Raji (cell line): ENCODE measurements around the gene CFAP46.

Source experiments
- POLR2A ChIP-seq: IDR thresholded peaks from 2 replicates; pipeline ENCODE4 v1.6.1; 2011; ENCODE audit warnings: low read depth, low read length, control low read depth; ENCODE audit not compliant: insufficient read depth

CFAP46 gene

GRCh38 chr10:132827423-132827789, 115.0 kb downstream of the CFAP46 start:
- TF ChIP-seq POLR2A = no peak

- TF ChIP-seq POLR2A = no peak
Measured at GRCh38 chr10:132826524-132827422, 115.6 kb downstream of the CFAP46 start.

DNA sequence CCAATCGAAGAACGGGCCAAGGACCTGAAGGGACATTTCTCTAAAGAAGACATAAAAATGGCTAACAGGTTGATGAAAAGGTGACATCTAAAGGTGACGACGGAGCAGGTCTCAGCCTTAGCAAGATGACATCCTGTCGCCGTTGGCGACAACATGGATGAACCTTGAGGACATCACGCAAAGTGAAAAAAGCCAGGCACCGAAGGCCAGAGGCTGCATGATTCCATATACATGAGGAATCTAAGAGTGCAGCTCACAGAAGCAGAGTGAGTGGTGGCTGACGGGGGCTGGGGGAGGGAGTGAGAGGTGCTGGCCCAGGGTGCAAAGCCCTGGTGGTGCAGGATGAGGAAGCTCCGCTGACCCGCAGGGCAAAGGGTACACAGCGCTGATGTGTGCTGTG, 122.3 kb downstream of the CFAP46 start:
- no peak for TF ChIP-seq POLR2A

DNA sequence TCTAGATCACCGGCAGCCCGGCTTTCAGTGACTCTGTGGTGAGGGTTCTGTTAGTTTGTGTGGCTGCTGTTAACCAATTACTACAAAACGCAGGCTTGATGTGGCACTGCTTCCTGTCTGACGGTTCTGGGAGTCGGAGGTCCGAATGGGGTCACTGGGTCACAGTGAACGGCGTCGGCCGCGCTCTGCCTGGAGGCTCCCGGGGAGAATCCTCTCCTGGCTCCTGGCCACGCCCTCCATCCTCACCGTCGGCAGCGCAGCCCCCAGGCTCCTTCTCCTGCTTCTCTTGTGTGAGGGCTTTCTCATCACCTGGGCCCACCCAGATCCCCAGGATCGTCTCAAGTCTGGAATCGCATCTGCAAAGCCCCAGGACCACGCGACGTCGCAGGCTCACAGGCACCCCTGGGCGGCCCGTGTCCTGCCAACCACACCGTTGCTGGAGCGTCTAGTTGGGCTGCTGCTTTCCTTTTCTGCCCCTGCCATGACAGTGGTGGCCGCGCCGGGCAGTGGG, 124.6 kb downstream of the CFAP46 start:
- no peak for TF ChIP-seq POLR2A

GRCh38 chr10:132816718-132817117, 125.7 kb downstream of the CFAP46 start:
- no peak for TF ChIP-seq POLR2A

DNA sequence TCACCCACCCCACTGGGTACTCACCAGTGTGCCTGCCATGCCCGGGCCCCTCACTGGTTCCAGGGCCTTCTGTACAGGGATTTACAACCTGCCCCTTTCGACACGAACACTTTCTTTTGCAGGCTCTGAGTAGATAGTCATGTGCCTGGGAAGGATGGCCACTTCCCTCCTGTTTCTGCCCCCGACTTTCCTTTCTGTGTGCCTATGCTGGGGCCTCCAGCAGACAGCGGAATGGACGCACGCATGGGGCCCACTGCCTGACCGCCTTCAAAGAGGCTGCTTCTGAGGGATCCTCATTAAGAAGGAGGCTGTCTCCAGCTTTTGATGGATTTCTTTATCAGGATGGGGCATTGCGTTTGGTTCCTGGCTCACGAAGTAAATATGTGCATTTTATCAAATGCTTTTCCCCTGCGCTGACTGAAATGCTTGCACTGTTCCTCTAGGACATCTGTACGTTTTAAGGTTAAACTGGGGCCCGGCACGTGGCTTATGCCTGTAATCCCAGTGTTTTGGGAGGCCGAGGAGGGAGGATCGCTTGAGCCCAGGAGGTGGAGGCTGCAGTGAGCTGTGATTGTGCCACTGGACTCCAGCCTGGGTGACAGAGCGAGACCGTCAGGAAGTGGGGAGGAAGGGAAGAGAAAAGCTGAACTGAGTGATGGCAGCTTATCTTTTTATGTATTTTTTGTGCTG, 127.1 kb downstream of the CFAP46 start:
- TF ChIP-seq POLR2A = no peak

GRCh38 chr10:132814469-132814856, 127.9 kb downstream of the CFAP46 start:
- no peak for TF ChIP-seq POLR2A

DNA sequence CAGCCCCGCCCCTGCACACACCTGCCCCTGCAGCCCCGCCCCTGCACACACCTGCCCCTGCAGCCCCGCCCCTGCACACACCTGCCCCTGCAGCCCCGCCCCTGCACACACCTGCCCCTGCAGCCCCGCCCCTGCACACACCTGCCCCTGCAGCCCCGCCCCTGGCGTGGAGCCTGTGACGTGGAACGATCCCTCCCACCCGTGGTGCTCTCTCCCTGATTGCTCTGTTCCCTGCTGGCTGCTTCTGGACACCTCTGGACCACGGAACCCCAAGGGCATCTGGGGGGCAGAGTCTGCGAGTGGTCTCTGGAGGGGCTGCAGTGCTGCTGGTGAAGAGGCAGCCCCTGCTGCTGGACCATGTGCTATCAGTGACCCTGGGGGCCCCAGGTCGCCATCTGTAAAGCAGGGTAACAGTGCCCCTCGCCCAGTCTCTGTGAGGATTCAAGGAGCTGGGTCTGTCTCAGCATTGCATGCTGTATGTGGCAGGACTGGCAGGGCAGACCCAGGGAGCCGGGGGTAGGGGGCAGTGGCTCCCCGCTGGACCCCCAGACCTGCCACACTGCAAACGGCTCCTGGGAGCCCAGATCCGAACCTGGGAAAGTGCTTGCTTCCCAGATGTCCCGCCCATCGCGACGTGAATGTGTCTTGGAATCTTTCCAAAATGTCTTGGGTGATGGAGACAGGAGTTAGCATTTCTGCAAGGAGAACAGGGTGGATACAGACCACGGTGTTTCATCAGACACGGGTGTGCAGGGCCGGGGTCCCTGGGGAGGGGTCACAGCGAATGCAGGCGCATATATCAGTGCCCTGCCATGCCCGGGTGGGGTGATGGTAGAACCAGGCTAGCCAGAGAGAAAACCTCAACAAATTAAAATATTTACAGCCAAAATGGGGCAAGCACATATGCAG, 128.6 kb downstream of the CFAP46 start:
- TF ChIP-seq POLR2A = no peak

DNA sequence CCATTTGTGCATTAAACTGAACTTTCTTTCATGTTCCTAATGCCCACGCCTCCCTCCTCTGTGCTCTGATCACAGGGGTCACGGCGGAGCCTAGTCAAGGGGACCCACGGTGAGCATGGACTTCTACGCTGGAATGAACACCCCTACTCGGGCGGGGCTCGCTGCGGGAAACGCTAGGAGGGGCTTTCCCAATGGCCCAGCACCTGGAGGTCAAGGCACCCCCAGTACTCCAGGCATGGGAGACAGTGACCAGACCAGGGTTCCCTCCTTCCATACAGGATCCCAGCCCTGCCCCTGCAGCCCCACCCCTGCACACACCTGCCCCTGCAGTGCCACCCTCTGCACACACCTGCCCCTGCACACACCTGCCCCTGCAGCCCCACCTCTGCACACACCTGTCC, 129.4 kb downstream of the CFAP46 start:
- no peak for TF ChIP-seq POLR2A

GRCh38 chr10:132812520-132812919, 129.8 kb downstream of the CFAP46 start:
- TF ChIP-seq POLR2A = no peak

DNA sequence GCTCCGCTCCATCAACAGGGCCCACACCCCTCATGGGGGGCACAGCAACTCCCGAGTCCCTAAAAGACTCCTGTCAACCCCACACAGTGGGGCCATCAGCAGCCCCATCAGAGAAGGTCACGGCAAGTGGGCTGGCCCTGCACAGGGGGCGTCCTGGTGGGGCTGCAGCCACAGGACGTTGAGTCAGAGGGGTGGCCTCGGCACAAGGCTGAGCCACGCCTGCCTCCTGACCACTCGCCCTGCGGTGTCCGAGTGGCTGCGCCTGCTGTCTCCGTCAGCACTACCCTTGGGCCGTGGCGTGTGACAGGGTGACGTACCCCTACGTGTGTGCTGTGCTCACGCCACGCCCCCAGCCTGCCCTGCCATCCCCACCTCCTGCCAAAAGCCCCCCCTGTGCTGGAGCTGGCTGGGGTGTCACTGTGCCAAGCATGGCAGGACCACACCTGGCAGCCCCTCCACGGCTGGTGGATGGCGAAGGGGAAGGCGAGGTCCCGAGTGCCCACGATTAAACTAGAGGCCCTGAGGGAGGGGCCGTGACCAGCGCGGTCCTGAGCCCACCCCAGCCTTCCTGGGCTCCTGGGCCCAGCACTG, 130.4 kb downstream of the CFAP46 start:
- TF ChIP-seq POLR2A = no peak

DNA sequence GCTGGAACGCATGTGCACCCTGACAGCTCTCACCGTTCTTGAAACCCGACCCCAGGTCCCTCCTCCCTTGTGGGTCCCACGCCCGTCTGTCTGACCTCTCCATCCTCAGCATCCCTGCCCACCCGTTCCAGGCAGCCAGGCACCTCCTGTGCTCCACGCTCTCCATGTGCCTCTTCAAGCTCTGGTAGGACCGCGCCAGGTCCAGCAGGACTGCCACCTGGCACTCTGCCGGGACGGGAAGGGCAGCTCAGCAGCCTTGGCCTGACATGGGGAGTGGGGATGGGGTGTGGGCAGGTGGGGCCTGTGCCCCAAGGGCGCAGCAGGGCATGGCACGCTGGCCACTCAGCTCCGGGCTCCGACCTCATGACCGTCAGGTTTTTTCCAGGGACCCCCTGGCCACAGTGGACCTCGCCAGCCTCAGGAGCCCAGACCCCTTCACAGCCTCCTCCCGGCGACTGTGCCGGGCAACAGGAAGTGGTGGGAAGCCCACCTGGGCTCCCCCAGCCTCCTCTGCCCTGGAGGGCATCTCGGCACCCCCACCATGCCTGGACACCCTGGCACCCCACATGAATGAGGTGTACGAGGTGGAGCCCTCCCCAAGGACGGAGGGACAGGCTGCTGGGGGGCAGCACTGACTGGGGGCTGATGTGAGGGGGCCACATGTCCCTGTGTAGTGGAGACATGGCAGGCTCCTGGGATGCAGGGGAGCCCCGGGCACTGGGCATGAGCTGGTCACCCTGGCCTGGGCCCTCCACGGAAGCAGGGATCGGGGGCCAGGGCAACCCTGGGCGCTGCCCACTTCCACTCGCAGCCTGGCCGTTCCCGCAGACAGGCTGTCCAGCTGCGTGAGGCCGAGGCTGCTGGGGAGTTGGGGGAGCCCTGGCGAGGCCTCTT, 131.3 kb downstream of the CFAP46 start:
- no peak for TF ChIP-seq POLR2A

- no peak for TF ChIP-seq POLR2A
Measured at GRCh38 chr10:132810141-132810806, 132.1 kb downstream of the CFAP46 start.
